HL-60 (cell line): ENCODE results near the gene LIMK2.
"Not testable (repeated sequence)": the region's sequence is repeated elsewhere in the genome, so short reads cannot be mapped to it uniquely, and the experiment has no call there.

Experiments used
- DNase-seq, 2 experiments: peaks; one replicate each; pipeline ENCODE4 v3.0.0-alpha.2; 2010 to 2020; ENCODE audit warnings: low read depth in 1 of 2, low spot score in 1 of 2
- H3K27ac ChIP-seq: fragments of 250-450 bp; sonication (Bioruptor Pico); replicated peaks from 2 replicates; pipeline ENCODE4 v1.5.1; 2020; ENCODE audit warnings: mild to moderate bottlenecking, moderate library complexity
- H3K27me3 ChIP-seq: fragments of 250-450 bp; sonication (Bioruptor Pico); 2 replicates; pipeline ENCODE4 v1.5.1; 2021; ENCODE audit warnings: mild to moderate bottlenecking, moderate library complexity; ENCODE audit not compliant: insufficient read depth, poor library complexity, severe bottlenecking
- H3K4me3 ChIP-seq: replicated peaks from 2 replicates; pipeline ENCODE4 v1.5.1; 2011; ENCODE audit warnings: mild to moderate bottlenecking, control low read depth, low read length; ENCODE audit not compliant: insufficient read depth
- CTCF ChIP-seq: IDR thresholded peaks from one replicate; pipeline ENCODE4 v1.5.1; 2011; ENCODE audit warnings: low read length, control low read depth, inconsistent platforms; ENCODE audit not compliant: insufficient read depth
- GABPA ChIP-seq: IDR thresholded peaks from 2 replicates; pipeline ENCODE4 v1.6.1; 2012; ENCODE audit warnings: low read depth
- POLR2AphosphoS5 ChIP-seq: IDR thresholded peaks from 2 replicates; pipeline ENCODE4 v1.6.1; 2012; ENCODE audit warnings: low read depth
- REST ChIP-seq: IDR thresholded peaks from 2 replicates; pipeline ENCODE4 v1.6.1; 2012; ENCODE audit warnings: low read depth; ENCODE audit not compliant: insufficient replicate concordance
- SPI1 ChIP-seq: IDR thresholded peaks from 2 replicates; pipeline ENCODE4 v1.6.1; 2012; ENCODE audit warnings: low read depth, mild to moderate bottlenecking, borderline replicate concordance

LIMK2 gene

GRCh38 chr22:31222736-31223135, 10.6 kb downstream of the LIMK2 start:
- Histone ChIP-seq H3K27ac (peak overlapping the region; percentile 68), H3K4me3 (no peak overlapping the region), H3K27me3 (no peaks in the 10 kb centered on the region)
- DNase-seq = no peak
- TF ChIP-seq POLR2AphosphoS5 (no peak), GABPA (no peak)

GRCh38 chr22:31223786-31224191, 11.7 kb downstream of the LIMK2 start:
- Histone ChIP-seq H3K27ac (no peak overlapping the region), H3K27me3 (no peaks in the 10 kb centered on the region), H3K4me3 (no peak overlapping the region)
- TF ChIP-seq POLR2AphosphoS5 (no peak), SPI1 (no peak), REST (no peak), GABPA (no peak), CTCF (no peak)
- DNase-seq = no peak

- DNase-seq, H3K27ac ChIP-seq, H3K4me3 ChIP-seq, H3K27me3 ChIP-seq: not testable (repeated sequence)
Observed at GRCh38 chr22:31224691-31225090, 12.6 kb downstream of the LIMK2 start.

GRCh38 chr22:31227186-31227585, 15.1 kb downstream of the LIMK2 start:
- Histone ChIP-seq H3K4me3 (no peak overlapping the region), H3K27me3 (no peaks in the 10 kb centered on the region), H3K27ac (peak overlapping the region; percentile 84)
- DNase-seq = no peak
- TF ChIP-seq POLR2AphosphoS5 (no peak), SPI1 (no peak), CTCF (no peak), GABPA (no peak), REST (no peak)

- no peaks in the 10 kb centered on the region for H3K27me3 ChIP-seq
- DNase-seq = no peak
- TF ChIP-seq GABPA (no peak), POLR2AphosphoS5 (no peak), REST (no peak), SPI1 (no peak), CTCF (no peak)
- no peak overlapping the region for H3K4me3 ChIP-seq
- H3K27ac ChIP-seq = peak overlapping the region; percentile 84
Observed at GRCh38 chr22:31229402-31230079, 17.4 kb downstream of the LIMK2 start.
